Measurements from ENCODE around the gene TRERF1. TPM values are rescaled to one million over a fixed set of nuclear protein-coding genes. Genes with fewer than 3 reads are reported as not detected.

The TRERF1 gene
- polyA plus RNA-seq, 3 donors: 0.58 to 10.0 (median 2.0) TPM

DNA sequence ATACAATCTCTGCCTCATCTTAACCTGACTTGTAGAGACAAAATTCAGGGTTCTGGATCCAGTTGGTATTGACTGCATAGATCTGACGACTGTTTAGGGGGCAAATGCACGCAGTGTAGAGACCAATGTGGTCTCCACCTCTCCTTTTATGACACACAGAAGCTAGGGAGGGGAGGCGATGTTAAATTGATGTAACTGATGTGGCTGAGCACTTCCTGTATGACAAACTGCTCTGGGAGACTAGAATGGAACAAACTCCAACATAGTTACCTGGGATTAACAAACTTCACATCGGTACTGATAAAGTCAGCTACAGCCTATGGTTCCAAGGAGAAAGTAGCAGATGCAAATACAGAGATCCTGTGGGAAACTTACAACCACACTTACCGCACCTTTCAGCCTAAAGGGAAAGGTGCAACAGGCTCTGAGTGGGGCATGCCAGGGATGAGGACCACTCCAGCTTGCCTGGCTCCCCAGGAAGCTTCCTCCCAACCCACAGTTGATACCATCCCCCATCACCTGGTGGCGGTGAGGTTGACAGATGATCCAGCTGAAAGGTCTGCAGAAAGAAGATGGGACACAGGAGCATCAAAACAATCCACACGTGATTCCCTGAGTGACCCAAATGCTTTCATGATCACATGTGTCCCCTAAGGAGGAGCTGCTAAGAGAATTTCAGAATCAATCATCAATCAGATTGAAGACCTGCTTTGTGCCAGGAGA lies 173.4 kb downstream of the TRERF1 start:
- Mint-ChIP-seq H3K4me1 (peaks cover 44% of the 10 kb centered on the region), H3K27ac (peak overlapping the region in 3 of 7 donors; percentile 19 to 80 (median 58)), H3K9me3 (peaks cover 2 to 6% (median 4%) of the 10 kb centered on the region in 7 donors), H3K27me3 (ENCODE audit: low read depth in 3 of 3) (no peaks in the 10 kb centered on the region), H3K36me3 (peaks cover 15 to 44% of the 10 kb centered on the region in 2 donors), H3K4me3 (no peak overlapping the region)
- peaks cover 25 to 27% of the 10 kb centered on the region in 2 donors for H3K4me1 ChIP-seq (ENCODE audit: control insufficient read depth in 1 of 2, insufficient read depth in 2 of 2, low read length in 2 of 2)
- no peak for DNase-seq
- H2AFZ ChIP-seq (ENCODE audit: insufficient read depth, low read depth, low read length, poor library complexity, severe bottlenecking): no peak overlapping the region
- WGBS (ENCODE audit: insufficient coverage): 96% methylated on average over 3 of the region's 7 CpGs
- no peak overlapping the region for H3K4me3 ChIP-seq (replicated peaks in 1 of 3; ENCODE audit: low read depth in 2 of 3, low read length in 3 of 3)
- H3K9me3 ChIP-seq (replicated peaks in 1 of 2; ENCODE audit: control insufficient read depth in 1 of 2, insufficient read depth in 1 of 2, low read length in 2 of 2): no peaks in the 10 kb centered on the region
- peaks cover 39% of the 10 kb centered on the region for H3K79me2 ChIP-seq (ENCODE audit: insufficient read depth, low read length)
- no peak for TF ChIP-seq CTCF (IDR thresholded peaks at IDR 0.05)
- H3K27me3 ChIP-seq (ENCODE audit: control insufficient read depth in 2 of 2, insufficient read depth in 2 of 2, low read length in 2 of 2): no peaks in the 10 kb centered on the region
- peaks cover 9 to 32% of the 10 kb centered on the region in 2 donors for H3K36me3 ChIP-seq (replicated peaks in 1 of 2; ENCODE audit: control insufficient read depth in 1 of 2, insufficient read depth in 2 of 2, low read length in 2 of 2)
- peak overlapping the region in 1 of 2 donors; percentile 52 for H3K27ac ChIP-seq (ENCODE audit: low read depth in 1 of 2, low read length in 2 of 2)
- no peak overlapping the region for H3K4me2 ChIP-seq (replicated peaks; ENCODE audit: extremely low read depth, low read length, poor library complexity, severe bottlenecking)
- peaks cover 27% of the 10 kb centered on the region for H4K20me1 ChIP-seq (ENCODE audit: insufficient read depth, low read length)
- intact Hi-C loops (cut with micrococcal nuclease): no loop called here
- H3K9ac ChIP-seq (ENCODE audit: insufficient read depth, low read length, poor library complexity, severe bottlenecking): no peak overlapping the region

- H3K36me3 ChIP-seq (replicated peaks in 1 of 2; ENCODE audit: control insufficient read depth in 1 of 2, insufficient read depth in 2 of 2, low read length in 2 of 2): peaks cover 9 to 34% of the 10 kb centered on the region in 2 donors
- Mint-ChIP-seq H3K27ac (peak overlapping the region in 5 of 7 donors; percentile 31 to 87 (median 52)), H3K36me3 (peaks cover 20 to 38% of the 10 kb centered on the region in 2 donors), H3K27me3 (ENCODE audit: low read depth in 3 of 3) (no peaks in the 10 kb centered on the region), H3K4me3 (no peak overlapping the region), H3K4me1 (peaks cover 32% of the 10 kb centered on the region), H3K9me3 (no peaks in the 10 kb centered on the region)
- H3K4me1 ChIP-seq (ENCODE audit: control insufficient read depth in 1 of 2, insufficient read depth in 2 of 2, low read length in 2 of 2): peaks cover 19 to 20% of the 10 kb centered on the region in 2 donors
- peaks cover 19% of the 10 kb centered on the region for H3K79me2 ChIP-seq (ENCODE audit: insufficient read depth, low read length)
- no peak for DNase-seq
- no peak overlapping the region for H3K4me3 ChIP-seq (replicated peaks in 1 of 3; ENCODE audit: low read depth in 2 of 3, low read length in 3 of 3)
- no peak overlapping the region for H3K4me2 ChIP-seq (replicated peaks; ENCODE audit: extremely low read depth, low read length, poor library complexity, severe bottlenecking)
- H4K20me1 ChIP-seq (ENCODE audit: insufficient read depth, low read length): peaks cover 20% of the 10 kb centered on the region
- no peaks in the 10 kb centered on the region for H3K9me3 ChIP-seq (replicated peaks in 1 of 2; ENCODE audit: control insufficient read depth in 1 of 2, insufficient read depth in 1 of 2, low read length in 2 of 2)
- intact Hi-C loops (cut with micrococcal nuclease): no loop called here
- no peak overlapping the region for H3K27ac ChIP-seq (ENCODE audit: low read depth in 1 of 2, low read length in 2 of 2)
- no peaks in the 10 kb centered on the region for H3K27me3 ChIP-seq (ENCODE audit: control insufficient read depth in 2 of 2, insufficient read depth in 2 of 2, low read length in 2 of 2)
- H2AFZ ChIP-seq (ENCODE audit: insufficient read depth, low read depth, low read length, poor library complexity, severe bottlenecking): no peak overlapping the region
- TF ChIP-seq CTCF (IDR thresholded peaks at IDR 0.05): no peak
- no peak overlapping the region for H3K9ac ChIP-seq (ENCODE audit: insufficient read depth, low read length, poor library complexity, severe bottlenecking)
- WGBS (ENCODE audit: insufficient coverage): 84% methylated on average over 8 of the region's 13 CpGs
Measured at GRCh38 chr6:42276034-42276890, 175.5 kb downstream of the TRERF1 start.
